HG03108 (cell line): Measurements from ENCODE around the gene PTPRK.
"Not testable (repeated sequence)": the region's sequence is repeated elsewhere in the genome, so short reads cannot be mapped to it uniquely, and the experiment has no call there.

ENCODE experiments used
- ATAC-seq: cut with Tn5 transposase; IDR thresholded peaks from one replicate; pipeline ENCODE4 v1.9.1; 2021; ENCODE audit warnings: moderate library complexity; ENCODE audit not compliant: unreplicated experiment

The PTPRK gene

DNA sequence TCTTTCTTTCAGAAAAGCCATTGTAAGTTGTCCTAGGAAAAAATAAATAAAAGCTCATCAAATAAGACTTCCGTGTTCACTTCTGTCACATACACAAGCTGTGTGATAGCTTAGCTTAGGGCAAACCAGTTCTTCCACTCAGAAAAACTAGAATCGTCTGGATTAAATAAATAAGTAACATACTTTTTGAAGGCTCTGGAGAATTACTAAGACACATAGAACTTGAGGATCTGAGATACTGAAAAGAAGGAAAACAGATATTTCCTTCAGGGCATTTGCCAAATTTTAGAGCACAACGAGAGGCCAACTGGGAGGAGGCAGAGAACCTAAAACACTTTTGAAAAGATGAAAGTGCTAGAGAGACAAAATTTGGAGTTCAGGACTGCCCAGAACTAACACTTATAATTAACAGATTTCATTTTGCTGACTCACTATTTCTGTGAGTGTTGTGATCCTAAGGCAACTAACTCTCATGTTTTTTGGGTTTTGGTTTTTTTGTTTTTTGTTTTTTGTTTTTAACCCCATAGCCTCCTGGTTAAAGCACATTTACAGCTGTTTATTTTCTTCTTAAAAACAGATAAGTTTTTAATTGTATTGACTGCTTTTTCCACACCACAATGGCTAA lies 580.8 kb downstream of the PTPRK start:
- no peak for ATAC-seq

DNA sequence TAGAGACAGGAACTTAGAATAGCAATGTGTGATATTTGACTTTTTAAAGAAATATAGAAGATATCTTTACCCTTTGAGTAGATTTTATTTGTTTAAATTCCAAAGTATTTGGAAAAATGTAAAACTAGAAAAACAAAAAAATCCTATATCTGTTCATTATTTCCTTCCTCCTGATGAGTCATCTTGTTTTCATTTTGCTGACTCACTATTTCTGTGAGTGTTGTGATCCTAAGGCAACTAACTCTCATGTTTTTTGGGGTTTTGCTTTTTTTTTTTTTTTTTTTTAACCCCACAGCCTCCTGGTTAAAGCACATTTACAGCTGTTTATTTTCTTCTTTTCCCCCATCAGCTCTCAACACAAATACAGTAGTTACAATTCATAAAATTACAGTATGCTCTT lies 581.7 kb downstream of the PTPRK start:
- ATAC-seq = no peak

DNA sequence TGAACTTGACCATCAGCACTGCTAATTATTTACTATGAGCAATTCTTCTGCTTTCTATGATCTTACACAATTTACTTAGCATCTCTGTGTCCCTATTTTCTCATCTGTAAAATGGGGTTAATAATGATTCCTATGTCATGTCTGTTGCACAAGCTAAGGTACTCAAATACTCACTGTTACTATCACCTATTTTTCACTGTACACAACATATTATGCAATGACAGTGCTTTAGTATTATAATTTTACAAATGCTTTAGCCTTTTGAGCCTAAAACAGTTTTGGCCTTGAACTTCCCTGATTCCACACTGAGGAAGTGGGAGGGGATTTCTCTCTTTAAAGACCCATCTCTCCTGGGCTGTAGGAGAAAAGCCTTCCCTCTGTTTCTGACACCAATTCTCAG lies 582.7 kb downstream of the PTPRK start:
- no peak for ATAC-seq

DNA sequence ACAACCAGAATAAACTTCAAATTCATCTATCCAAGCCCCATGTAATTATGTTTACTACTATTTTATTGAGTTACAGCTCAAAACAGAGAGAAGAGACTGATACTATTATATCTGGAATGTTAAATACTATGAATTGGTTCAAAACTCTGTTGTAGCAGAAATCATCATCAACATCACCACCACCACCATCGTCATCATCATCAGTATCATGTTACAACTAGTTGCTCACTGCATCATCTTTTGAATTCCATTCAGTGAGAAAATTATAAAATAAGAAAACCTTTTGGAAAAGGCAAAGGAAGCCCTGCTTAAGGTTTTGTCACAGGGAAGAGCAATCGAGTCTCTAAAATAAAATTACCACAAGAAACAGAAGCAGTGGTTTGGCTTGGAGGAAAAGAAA lies 583.3 kb downstream of the PTPRK start:
- no peak for ATAC-seq

DNA sequence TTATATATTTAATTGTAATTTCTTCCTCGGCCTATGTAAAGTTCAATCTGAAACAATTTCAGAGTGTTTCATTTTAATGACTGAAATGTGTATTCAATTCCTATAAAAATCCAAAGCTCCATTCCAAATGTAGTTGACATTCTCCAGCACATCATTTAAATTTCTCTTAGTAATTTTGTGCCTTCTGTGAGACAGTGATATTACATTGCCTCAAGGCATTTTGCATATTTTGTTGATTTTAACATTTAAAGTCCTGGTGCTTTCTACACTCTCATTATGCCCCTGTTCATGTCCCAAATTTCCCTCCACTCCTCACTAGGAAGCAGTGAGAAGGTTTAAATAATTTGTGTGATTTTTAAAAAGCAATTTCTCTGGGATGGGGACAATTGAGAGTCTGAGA lies 585.4 kb downstream of the PTPRK start:
- ATAC-seq = no peak

DNA sequence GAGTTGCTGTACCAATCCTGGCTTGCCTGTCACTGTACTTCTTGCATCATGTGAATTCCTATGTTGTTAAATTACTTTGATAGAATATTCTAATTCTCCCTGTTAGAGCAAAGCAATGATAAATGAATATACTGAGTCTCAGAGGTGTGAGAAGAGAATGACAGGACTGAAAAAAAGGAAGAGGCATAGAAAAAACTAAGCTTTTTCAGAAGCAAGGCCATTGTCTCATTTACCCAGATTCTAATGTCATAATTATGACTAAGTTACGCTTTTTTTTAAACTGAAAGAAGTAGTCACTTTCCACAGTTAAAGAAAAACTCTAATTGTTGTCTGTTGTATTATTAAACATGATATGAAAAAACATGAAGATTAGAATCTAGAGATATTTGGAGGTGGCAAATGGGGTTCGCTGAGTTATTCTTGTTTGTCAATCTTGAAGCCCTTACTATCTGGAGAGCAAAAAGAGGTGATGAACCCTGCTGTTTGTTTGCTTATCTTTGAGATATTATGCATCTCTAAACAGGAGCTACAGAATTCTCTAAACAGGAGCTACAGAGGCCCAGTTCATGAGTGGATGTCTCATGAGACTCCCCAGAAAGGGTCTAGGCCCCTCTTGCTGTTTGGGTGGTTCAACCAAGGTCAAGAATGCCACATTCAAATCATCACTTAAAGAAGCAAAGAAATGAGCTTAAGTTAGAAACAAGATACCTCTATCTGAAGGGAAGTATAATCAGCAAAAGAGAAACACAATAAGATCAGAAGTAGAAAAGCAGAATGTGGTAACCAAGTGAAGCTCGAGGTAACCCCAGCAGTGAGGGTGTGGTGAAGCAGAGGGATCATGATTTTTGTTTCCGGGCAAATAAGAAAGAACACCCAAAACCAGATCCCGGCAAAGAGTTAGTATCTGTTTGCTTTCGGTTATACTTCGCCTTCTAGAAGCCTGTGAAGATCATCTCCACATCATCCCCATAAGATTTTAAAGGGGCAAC lies 586.3 kb downstream of the PTPRK start:
- ATAC-seq = no peak

DNA sequence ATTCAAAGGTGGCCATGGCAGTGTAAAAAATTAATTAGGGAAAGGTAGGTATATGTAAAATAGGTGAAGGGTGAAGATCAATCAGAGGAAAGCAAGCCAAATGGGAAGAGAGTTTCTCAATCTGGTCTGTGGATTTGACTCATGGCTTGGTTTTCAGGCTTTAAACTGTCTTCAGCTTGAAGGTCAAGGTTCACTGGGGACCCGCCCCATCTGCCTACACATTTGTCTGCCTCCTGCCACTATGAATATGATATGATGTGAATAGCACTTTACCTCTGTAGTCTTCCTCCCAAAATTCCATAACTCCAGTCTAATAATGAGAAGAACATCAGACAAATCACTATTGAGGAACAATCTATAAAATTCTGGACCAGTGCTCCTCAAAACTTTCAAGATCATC lies 587.3 kb downstream of the PTPRK start:
- ATAC-seq = no peak

DNA sequence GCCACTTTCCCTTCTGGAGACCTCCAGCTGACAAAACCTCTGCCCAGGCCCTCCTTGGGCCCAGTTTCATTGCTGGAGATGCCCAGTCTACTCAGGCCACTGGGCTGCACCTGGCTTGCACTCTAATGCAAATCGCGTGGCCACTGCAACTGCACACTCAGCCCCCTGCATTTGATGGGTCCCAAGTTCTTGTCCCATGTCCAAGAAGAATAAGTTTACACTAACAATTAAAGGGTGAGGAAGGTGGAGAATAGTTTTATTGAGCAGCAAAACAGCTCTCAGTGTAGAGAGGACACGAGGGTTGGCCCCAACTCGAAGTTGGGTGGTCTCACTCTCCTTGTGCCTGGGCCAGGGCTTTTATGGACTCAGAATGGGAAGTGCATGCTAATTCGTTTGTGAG lies 587.7 kb downstream of the PTPRK start:
- no peak for ATAC-seq

DNA sequence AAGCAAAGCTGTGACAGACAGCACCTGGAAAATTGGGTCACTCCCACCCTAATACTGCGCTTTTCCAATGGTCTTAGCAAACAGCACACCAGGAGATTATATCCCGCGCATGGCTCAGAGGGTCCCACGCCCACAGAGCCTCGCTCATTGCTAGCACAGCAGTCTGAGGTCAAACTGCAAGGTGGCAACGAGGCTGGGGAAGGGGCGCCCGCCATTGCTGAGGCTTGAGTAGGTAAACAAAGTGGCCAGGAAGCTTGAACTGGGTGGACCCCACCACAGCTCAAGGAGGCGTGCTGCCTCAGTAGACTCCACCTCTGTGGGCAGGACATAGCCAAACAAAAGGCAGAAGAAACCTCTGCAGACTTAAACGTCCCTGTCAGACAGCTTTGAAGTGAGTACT lies 594.0 kb downstream of the PTPRK start:
- not testable (repeated sequence) for ATAC-seq

DNA sequence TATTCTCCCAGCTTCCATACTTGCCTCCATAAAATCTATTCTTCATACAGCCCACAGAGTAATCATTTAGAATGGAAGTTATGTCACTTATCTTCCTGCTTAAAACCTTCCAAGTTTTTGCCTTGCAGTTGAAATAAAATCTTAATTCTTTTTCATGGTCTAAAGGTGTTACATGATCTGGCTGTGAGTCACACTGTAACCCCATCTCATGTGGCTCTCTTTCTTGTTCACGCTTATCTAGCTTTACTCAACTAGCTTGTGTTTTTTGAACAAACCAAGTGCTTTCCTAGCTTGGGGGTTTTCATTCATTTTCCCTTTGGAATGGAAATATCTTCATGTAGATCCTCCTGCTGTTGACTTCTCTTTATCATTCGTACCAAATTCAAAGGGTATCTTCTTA lies 596.0 kb downstream of the PTPRK start:
- ATAC-seq = no peak

DNA sequence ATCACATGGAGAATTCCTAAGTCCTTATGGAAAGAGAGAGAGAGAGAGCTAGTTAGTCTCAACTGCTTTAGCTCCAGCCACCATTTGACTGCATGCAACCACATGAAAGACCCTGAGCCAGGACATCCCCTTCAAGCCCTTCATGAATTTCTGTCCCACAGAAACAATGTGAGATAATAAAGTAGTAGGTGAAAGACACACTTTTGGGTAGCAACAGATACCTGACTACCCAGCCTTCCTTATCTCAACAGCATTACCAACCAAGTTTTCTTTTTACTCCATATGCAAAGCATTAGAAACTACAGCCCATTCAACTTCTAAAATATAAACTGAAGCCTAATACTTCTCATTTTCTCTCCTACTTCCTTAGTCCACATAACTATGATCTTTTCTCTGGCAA lies 596.4 kb downstream of the PTPRK start:
- no peak for ATAC-seq

DNA sequence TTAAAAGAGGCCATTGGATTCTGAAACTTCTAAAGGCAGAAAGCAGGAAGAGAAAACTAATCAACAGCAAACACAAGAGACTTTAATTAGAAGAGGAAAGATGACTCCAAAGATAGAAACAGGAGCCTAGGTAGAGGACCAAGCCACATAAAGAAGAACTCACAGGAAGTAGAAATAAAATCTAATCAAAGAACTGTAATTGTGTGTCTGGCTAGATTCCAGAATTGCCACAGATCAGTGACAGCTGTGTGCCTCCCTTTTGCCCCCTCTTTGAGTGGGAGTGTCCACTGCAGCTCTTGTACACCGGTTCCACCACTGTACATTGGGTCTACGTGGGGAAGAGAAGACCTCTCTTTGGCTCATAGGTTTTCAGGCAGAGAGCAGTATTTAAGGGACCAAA lies 597.3 kb downstream of the PTPRK start:
- ATAC-seq = no peak

DNA sequence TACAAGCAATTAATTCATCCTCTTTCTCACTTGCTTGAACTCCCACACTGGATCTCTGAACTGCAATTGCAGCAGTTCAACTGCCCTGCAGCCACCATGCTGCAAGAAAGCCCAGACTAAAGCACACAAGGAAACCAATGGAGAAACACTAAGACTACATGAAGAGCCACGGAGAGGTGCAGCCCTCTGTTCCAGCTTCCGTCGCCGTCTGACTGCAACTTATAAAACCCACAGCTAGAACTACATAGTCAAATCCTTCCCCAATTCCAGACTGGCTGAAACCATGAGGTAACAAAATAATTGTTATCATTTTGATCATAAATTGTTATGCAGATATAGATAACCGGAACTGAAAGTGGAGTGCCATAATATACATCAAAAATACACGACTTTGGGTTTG lies 598.4 kb downstream of the PTPRK start:
- no peak for ATAC-seq

DNA sequence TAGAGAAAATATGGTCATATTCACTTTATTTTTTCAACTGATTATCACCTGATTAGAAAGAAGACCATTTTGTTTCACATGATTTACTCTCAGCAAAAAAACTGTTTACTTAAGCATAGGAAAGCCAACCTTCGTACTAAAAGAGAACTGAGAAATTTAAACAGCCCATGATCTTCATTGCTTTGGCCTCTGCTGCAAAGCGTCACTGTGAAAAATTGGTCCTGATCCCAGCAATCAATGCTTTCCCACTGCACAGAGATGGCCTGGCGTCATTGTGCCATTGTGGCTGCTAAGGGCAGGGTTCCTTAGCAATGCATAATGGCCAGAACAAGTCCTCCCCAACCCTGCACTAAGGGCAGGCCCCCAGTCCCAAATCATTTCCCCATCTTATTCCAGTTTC lies 599.6 kb downstream of the PTPRK start:
- ATAC-seq = no peak
